NCI-H526 (cell line): Measurements from ENCODE around the gene DPP6.
"Not testable (repeated sequence)": the region's sequence is repeated elsewhere in the genome, so short reads cannot be mapped to it uniquely, and the experiment has no call there.

Experiments
- DNase-seq, 2 experiments: peaks; one replicate each; lab custom pipeline; 2025; lab: John Stamatoyannopoulos, UW

The DPP6 gene

DNA sequence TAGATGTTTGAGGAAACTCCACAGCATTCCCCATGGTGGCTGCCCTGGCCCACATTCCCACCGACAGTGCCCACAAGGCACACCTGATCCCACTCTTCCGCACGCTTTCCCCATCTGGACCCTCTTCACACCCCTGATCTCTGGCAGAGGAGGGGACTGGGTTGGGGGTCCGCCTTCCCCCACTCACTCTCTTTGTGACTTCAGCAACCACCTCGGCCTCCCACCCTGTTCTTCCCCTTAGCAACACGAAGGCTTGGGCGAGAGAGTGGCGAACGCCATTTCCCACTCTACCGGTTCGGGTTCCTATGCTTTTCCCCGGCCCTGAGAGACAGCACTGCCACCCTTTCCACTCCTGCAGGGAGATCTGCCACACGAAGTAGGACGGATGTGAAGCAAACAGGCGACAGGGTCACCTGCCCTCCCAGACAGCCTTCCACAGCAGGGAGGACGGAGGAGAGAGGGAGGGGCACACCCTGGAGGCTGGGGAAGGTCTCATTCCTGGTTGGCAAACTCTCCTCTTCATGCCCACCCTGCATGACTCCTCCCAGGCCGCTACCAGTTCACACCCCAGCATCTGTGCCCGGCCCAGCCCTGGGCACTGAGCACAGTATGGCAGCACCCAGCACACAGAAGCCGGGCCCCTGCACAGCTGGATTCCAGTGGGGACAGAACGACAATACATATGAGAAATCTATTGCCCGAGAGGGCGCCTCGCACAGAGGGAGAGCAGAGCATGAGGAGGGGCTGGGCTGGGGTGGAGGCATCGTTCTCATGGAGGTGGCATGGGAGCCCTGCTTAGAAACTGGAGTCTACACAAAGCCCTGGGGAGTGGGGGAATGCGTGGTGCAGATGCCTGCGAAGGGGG is 857.3 kb downstream of the DPP6 start:
- DNase-seq: no peak

DNA sequence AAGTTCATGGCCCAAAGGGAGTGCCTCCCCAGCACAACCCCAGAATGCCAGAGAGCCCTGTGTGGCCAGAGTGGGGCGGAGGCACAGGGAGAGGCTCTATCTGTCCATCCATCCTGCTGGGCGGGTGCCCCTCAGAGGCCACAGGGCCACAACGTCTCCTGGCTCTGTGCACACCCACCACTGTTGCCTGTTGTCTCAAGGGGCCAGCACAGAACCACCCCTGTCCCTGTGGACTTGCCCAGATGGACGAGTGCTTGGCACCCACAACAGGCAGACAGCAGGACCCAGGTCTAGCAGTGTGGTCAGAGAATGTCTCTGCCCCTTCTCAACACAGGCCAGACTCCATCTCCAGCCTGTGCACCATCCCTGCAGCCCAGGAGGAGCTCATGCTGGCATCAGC is 857.9 kb downstream of the DPP6 start:
- DNase-seq: no peak

DNA sequence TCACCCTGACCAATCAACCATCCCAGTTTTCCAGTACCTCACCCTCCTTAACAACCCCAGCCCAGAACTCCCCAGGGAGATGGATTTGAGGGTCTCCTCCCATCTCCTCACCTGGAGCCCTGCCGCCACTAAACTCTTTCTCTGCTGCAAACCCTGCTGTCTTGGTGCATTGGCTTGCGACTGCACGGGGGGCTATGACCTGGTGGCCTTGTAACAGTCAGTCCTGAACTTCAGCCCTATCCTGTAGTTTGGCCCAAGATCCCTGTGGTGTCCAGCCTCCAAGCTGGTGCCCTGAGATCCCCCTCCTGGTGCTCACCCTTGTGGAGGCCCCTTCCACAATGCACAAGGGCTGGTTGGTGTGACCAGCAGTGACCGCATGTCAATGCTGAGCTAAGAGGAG is 858.8 kb downstream of the DPP6 start:
- no peak for DNase-seq

DNA sequence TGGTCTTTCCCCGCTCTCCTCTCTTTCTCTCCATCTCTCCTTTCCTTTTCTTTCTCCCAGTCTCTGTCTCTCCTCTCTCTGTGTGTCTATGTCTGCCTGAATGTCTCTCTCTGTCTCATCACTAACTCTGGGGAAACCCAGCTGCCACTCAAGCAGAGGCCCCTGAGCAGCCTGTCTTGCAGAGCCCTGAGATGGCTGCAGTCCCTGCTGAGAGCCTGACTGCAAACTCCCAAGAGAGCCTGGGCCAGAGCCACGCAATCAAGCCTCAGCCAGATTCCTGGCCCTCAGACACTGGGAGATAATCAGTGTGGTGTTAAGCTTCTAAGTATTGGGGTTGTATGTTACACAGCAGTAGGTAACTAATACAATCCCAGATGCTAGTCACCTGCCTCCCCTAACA is 859.2 kb downstream of the DPP6 start:
- DNase-seq: no peak

DNA sequence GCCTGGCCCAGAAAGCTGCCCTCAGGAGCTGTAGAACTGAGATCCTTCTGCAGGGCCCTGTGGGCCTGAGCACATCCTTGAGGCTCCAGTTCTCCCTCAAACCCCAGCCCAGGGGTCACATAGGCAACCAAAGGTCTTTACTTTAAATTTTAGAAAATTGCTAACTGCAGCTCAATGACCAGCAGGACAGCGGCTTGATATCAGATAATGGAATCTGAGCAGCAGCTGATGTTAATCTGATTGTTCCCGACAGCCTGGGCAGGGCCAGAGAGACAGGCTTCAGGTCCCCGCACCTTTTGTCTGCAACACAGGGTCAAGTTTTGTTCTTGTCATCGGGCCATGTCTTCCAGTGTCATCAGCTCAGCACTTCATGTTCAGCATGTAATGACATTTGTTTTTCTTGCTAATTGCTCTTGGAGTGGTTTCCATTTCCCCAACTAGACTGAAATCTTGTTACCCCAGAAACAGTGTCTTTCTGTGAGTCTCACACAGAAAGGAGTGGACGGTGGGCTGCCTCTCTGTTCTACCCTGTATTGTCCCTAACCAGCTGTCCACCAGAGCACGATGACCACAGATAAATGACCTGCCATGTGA is 859.8 kb downstream of the DPP6 start:
- no peak for DNase-seq

DNA sequence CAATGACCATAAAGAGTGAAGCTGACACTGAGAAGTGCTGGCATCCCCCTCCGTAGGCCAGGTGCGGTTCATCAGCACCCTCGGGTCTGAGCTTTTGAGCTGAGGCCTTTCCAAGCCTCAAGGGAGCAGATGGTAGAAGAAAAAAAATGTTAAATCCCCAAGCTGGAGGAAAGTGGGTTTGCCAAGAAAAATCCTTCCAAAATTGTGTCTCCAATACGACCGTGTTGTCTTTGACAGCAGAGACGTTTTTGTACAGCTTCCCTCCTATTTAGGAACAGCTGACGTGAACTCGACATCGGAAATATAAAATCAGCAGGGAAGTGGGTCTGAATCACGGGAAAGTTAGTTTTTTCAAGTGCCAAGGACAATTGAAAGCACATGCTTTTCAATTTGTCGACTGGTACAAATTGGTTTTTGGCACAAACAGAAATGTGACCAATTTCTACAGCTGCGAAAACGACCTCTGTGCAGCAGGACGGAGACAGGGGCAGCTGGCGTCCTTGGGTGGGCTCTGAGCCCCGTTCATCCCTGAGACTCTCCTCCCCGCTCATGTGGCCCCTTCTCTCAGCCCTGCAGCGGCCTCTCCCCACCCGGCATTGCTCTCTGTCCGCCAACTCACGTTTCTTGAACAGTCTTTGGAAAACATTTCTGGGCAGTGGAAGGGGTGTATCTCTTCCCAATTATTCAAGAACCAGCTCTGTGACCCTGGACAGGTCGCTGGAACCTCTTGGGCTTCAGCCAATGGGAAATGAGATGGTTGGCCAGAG is 860.9 kb downstream of the DPP6 start:
- no peak for DNase-seq

DNA sequence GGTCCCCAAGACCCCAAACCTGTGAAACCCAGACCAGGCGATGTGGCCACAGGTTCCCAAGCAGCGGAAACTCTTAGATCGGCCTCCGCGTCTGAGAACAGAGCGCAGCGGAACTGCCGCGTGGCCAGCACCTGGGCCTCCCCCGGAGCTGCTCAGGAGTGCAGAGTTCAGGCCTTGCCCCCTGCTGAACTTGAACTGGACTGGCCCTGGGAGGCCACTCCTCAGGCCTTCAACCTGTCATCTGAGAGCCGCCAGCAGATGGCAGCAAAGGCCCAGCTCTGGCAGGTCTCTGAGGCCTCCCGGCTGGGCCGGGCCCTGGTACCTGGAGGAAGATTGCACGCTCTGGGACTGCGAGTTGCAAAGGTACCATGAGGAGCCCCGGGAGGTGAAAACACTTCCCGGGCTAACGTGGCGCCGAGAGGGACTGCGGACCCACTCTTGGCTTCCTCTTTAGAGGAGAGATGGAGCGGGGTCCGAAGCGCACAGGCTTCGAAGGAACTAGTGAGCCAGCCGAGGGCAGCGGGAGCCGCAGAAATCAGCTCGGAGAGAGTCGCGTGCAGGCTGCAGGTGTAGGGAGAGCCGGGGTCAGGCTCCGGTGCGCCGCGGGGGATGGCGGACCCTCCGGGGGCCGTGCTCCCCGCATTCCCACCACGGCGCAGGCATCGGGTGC is 861.6 kb downstream of the DPP6 start:
- peak; percentile 70 to 92 for DNase-seq

DNA sequence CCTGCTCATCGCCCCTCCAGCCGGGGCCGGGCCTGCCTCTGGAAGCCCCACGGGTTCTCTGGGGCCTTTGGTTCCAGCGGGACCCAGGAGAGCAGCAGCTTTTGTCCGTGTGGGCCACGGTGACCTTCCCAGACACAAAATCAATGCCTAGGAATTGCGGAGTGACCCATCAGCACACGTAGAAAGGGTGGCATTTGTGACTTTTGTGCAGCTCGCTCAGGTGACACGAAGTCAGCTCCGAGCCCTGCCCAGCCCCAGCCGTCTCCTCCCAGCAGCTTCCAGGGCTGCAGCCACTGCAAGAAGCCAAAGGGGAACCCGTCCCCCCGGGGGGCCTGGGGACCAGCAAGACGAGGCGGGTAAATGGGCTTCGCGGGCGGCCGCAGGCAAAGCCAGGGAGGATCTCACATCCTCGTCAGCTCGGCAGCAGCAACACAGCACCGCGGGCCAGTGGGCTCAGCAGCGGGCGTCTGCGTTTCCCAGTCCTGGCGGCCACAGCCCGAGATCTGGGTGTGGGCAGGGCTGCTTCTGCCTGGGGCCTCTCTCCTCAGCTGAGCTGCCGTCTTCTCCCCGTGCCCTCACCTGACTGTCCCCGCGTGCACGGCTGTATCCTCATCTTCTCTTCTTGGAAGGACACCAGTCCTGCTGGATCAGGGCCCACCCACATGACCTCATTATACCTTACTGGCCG is 862.3 kb downstream of the DPP6 start:
- no peak for DNase-seq

DNA sequence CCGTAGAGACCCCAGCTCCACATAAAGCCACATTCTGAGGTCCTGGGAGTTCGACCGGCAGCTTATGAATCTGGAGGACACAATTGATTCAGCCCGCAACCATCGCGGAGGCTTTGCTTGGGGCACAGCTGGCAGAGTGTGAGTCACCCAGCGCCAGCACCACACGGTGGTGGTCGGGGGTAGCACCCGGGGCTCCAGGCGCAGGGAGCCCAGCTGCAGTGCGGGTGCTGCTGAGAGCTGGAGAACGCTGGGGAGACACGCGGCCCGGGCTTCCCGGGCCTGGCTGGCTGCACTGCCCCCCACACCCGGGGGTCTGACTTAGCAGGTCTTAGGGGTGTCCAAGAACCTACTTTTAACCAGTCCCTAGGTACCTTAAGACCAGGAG is 862.8 kb downstream of the DPP6 start:
- peak in 1 of 2 experiments; percentile 35 for DNase-seq

DNA sequence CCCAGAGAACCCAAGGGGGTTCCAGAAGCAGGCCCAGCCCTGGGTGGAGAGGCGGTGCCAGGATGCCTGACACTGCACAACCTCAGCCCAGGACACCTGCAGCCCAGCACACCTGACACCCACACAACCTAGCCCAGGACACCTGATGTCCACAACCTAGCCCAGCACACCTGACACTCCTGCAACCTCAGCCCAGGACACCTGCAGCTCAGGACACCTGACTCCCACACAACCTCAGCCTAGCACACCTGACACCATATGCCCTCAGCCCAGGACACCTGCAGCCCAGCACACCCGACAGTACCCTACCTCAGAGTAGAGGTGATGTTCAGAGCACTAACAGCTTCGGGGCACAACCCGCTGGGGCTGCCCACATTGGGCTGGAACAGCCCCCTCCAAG is 863.4 kb downstream of the DPP6 start:
- no peak for DNase-seq

DNA sequence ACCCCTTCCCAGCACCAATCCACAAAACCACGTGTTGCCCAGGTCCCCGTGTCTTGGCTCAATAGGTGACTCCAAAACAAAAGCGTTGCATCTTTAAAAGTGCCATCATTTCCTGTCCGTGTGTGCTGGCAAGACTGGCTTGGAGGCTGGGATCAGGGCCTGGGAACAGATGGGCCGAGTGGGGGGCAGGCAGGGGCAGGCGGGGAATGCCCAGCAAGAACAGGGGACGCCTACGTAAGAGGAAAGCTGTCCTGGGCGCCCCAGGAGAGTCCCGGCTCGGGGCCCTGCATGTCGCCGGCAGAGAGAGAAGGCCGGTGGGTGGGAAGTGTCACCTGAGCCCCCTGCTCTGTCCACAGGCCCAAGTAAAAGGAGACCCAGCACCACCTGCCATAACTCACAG is 864.2 kb downstream of the DPP6 start:
- no peak for DNase-seq

DNA sequence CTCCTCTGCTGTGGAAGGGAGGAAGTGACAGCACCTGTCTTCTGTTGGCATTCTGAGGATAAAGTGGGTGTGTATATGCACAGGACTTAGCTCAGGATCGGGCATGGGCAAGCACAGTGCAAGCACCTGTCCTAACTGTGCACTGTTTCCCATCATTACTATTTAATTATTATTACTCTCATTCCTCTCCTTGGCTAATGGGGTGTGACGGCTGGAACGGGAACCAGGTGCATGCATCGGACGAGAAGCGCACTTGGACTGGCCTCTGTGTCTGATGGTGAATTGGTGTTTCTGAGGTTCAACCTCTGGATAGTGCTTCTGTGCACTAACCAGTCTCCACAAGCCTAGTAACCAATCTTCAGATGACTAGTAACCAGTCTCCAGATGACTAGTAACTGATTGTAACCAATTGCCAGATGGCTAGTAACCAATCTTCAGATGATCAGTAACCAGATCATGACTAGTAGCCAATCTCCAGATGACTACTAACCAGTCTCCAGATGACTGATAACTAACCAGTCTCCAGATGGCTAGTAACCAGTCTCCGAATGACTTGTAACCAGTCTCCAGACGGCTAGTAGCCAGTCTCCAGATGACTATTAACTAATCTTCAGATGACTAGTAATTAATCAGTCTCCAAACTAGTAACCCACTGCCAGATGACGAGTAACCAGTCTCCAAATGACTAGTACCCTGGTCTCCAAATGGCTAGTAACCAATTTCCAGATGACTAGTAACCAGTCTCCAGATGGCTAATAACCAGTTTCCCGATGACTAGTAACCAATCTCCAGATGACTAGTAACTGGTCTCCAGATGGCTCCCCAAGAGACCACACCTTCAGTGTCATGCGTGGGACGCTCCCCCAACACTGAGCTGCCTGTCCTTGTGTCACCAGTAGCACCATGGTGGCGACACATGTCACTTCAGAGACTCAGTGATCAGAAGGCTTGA is 864.9 kb downstream of the DPP6 start:
- DNase-seq: peak in 1 of 2 experiments; percentile 25

DNA sequence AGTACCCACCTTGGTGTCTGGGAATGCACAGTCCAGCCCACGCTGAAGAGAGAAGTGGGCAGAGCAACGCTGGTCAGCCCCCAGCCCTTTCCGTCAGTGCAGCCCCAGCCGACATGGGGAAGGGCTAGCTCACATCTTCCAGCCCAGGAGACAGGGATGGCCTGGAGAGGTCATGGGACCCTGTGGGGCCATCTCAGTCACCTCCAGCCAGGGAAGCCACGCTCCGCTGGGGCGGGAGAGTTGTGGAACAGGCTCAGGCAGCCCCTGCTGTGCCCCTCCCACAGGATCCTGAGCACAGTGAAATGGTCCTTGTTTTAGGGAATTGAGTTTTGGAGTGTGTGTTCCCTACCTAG is 865.6 kb downstream of the DPP6 start:
- DNase-seq: no peak

DNA sequence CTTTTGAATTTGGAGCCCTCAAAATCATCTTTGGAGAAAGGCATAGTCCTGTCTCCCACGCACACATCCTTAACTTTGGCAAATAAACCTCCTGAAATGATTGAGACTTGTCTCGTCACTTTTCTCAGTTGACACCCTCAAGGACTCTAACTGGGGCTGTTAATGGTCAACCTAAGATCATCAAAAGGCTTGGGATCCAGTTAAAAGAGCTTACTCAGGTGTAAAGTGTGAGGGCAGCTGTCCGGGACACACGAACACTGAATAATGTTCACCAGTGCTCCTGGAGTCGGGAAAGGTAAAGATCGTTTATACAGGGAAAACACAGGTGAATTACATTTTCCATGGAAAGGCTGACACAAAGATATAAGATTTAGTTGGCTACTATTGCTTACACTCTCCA is 866.1 kb downstream of the DPP6 start:
- DNase-seq: no peak

DNA sequence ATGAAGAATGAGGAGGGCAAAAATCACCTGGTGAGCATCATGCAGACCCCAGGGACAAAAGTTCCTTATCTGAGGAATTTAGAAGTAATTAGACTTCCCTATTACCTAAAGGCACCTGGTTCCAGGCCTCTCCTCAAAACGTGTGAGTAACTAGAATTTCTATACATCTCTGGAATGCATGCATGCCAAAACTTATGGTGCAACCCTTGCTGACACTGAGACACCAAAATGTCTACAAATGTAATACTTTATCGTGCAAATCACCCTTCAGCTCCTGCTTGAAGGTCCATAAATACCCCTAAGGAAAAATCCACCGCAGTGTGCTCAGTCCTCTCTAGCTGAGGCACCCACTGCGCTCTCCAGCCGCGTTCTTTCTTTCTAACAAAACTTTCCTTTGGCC is 866.5 kb downstream of the DPP6 start:
- no peak for DNase-seq

DNA sequence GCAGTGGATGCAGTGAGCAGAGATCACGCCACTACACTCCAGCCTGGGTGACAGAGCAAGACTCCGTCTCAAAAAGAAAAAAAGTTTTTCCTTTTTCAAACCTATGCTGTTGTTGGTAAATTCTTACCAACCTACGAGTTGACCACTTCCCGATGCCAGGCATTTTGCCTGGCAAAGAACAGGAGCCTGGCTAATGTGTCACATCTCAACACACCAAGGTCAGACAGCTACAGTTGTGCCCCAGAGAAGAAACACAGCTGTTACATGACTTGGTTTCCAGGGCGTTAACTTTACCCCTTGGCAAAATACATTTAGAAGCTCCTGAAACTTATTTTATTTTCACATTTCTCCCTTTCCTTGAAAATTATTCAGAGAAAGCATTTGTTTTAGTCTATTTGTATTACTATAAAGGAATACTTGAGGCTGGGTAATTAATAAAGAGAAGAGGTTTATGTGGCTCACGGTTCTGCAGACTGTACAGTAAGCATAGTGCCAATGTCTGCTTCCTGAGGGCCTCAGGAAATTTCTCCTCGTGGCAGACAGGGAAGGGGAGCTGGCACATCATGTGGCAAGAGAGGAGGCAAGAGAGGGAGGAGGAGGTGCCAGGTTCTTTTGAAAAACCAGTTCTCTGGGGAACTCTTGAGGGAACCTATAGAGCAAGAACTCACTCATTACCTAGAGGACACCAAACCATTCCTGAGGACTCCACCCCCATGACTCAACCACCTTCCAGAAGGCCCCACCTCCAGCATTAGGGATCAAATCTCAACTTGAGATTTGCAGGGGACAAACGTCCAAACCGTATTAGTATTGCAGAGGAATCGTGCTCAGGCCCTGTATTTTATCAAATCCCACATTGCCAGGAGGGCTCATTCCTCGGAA is 867.4 kb downstream of the DPP6 start:
- no peak for DNase-seq

DNA sequence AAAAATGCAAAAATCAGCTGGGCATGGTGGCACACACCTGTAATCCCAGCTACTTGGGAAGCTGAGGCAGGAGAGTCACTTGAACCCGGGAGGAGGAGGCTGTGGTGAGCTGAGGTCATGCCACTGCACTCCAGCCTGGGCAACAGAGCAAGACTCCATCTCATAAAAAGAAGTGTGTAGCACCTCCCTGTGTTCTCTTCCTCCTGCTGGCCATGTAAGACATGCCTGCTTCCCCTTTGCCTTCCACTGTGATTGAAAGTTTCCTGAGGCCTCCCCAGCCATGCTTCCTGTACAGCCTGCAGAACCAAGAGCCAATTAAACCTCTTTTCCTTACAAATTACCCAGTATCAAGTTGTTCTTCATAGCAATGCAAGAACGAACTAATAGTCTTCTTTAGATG is 870.3 kb downstream of the DPP6 start:
- not testable (repeated sequence) for DNase-seq

DNA sequence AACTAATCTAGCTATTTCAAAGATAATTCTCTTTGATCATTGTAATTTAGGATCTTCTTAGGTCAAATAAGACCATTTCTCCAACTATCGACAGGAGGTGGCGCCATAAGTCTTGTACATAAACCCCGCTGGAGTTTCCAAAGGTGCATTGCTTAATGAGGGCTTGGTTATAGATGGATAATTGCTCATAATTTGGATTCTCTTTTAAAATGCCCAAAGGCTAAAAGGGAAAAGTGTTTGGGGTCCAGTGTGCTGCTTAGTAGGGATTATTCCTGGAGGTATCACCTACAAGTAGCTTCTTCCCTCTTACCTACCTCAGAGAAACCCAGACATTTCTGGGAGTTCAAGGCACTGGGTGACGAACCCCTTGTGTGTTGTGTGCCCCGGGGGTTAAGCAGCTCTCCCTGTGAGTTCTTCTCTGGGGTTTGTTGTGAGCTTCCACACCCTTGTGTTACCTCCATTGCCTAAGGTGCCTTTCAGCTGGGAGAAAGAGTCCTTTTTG is 875.5 kb downstream of the DPP6 start:
- DNase-seq: peak; percentile 68 to 92
